GM23338 (cell line): ENCODE results near the gene MFN1. TPM values are rescaled to one million over a fixed set of nuclear protein-coding genes. Genes with fewer than 3 reads are reported as not detected.

Experiments used
- ATAC-seq: fragments of 200-7000 bp; cut with Tn5 transposase; 3 replicates; pipeline ENCODE4 v1.9.1; 2020
- DNase-seq: peaks from one replicate; pipeline ENCODE4 v3.0.0-alpha.2; 2015; ENCODE audit warnings: low spot score
- H2AFZ ChIP-seq: fragments of 200-600 bp; sonication (generic); 2 replicates; pipeline ENCODE4 v1.8.0; 2016; ENCODE audit warnings: antibody characterized with exemption, mild to moderate bottlenecking, moderate library complexity
- H3F3A ChIP-seq: fragments of 200-600 bp; sonication (generic); replicated peaks from 2 replicates; pipeline ENCODE4 v1.8.0; 2017; ENCODE audit warnings: antibody characterized with exemption, mixed run types, low read depth
- H3K27ac ChIP-seq: fragments of 200-600 bp; sonication (generic); 2 replicates; pipeline ENCODE4 v1.6.1; 2016; ENCODE audit warnings: low read depth
- H3K27me3 ChIP-seq: fragments of 200-600 bp; sonication (generic); 2 replicates; pipeline ENCODE4 v1.8.0; 2016; ENCODE audit warnings: mild to moderate bottlenecking, mixed run types, moderate library complexity; ENCODE audit not compliant: insufficient read depth
- H3K36me3 ChIP-seq: fragments of 200-600 bp; sonication (generic); 2 replicates; pipeline ENCODE4 v1.8.0; 2016; ENCODE audit warnings: mild to moderate bottlenecking; ENCODE audit not compliant: insufficient read depth
- H3K4me1 ChIP-seq: fragments of 200-600 bp; sonication (generic); 2 replicates; pipeline ENCODE4 v1.8.0; 2016; ENCODE audit warnings: mild to moderate bottlenecking, moderate library complexity; ENCODE audit not compliant: insufficient read depth
- H3K4me2 ChIP-seq: fragments of 200-600 bp; sonication (generic); 2 replicates; pipeline ENCODE4 v1.7.1; 2017; ENCODE audit warnings: mixed run types
- H3K4me3 ChIP-seq: fragments of 200-600 bp; sonication (generic); 2 replicates; pipeline ENCODE4 v1.6.1; 2016; ENCODE audit warnings: mixed run types
- H3K79me2 ChIP-seq: fragments of 200-600 bp; sonication (generic); replicated peaks from 2 replicates; pipeline ENCODE4 v1.8.0; 2017; ENCODE audit warnings: mild to moderate bottlenecking; ENCODE audit not compliant: insufficient read depth
- H3K9me2 ChIP-seq: fragments of 200-600 bp; sonication (generic); 2 replicates; pipeline ENCODE4 v1.8.0; 2017; ENCODE audit not compliant: insufficient read depth
- H4K20me1 ChIP-seq: fragments of 200-600 bp; sonication (generic); replicated peaks from 2 replicates; pipeline ENCODE4 v1.8.0; 2017; ENCODE audit warnings: mild to moderate bottlenecking; ENCODE audit not compliant: insufficient read depth
- H3K27ac Mint-ChIP-seq: 2 replicates; pipeline ENCODE4 v1.8.0; 2020; ENCODE audit warnings: inconsistent platforms, mild to moderate bottlenecking, moderate library complexity, mixed read lengths
- H3K27me3 Mint-ChIP-seq: 3 replicates; pipeline ENCODE4 v1.8.0; 2022; ENCODE audit warnings: low read depth, mild to moderate bottlenecking, moderate library complexity, mixed read lengths, inconsistent platforms; ENCODE audit not compliant: insufficient read depth, poor library complexity
- H3K36me3 Mint-ChIP-seq: 3 replicates; pipeline ENCODE4 v1.8.0; 2021; ENCODE audit warnings: low read depth, mild to moderate bottlenecking, inconsistent platforms, moderate library complexity, mixed read lengths
- H3K4me1 Mint-ChIP-seq: 3 replicates; pipeline ENCODE4 v1.8.0; 2020; ENCODE audit warnings: mild to moderate bottlenecking, inconsistent platforms, mixed read lengths
- H3K4me3 Mint-ChIP-seq: 3 replicates; pipeline ENCODE4 v1.8.0; 2021; ENCODE audit warnings: moderate library complexity, mild to moderate bottlenecking, inconsistent platforms, mixed read lengths
- H3K9me3 Mint-ChIP-seq: 3 replicates; pipeline ENCODE4 v1.8.0; 2020; ENCODE audit warnings: moderate library complexity, mild to moderate bottlenecking, inconsistent platforms, mixed read lengths
- CREB1 ChIP-seq: fragments of 250-450 bp; sonication (Bioruptor Pico); IDR thresholded peaks from 2 replicates; pipeline ENCODE4 v1.5.0; 2020; ENCODE audit warnings: low read depth, mild to moderate bottlenecking, moderate library complexity
- CTCF ChIP-seq, 2 experiments: fragments of 200-600 bp in 1 of 2; sonication (generic) in 1 of 2; conservative IDR thresholded peaks; 2 replicates each; pipeline versions ENCODE4 v1.5.1 to v1.6.1; 2016 to 2017; ENCODE audit warnings: antibody characterized with exemption in 2 of 2, low read depth in 2 of 2, mild to moderate bottlenecking in 2 of 2, moderate library complexity in 1 of 2
- EZH2 ChIP-seq: fragments of 200-600 bp; sonication (generic); IDR thresholded peaks from one replicate; pipeline ENCODE4 v1.8.0; 2017; ENCODE audit warnings: antibody characterized with exemption, mild to moderate bottlenecking, low read depth; ENCODE audit not compliant: unreplicated experiment
- EZH2phosphoT487 ChIP-seq: fragments of 200-600 bp; sonication (generic); IDR thresholded peaks from one replicate; pipeline ENCODE4 v1.8.1; 2018; ENCODE audit warnings: antibody characterized with exemption; ENCODE audit not compliant: unreplicated experiment
- JUNB ChIP-seq: IDR thresholded peaks from one replicate; pipeline ENCODE4 v1.6.1; 2016; ENCODE audit warnings: antibody characterized with exemption; ENCODE audit not compliant: unreplicated experiment
- NANOG ChIP-seq: IDR thresholded peaks from 2 replicates; pipeline ENCODE4 v1.6.1; 2016; ENCODE audit warnings: antibody characterized with exemption, borderline replicate concordance
- POLR2AphosphoS5 ChIP-seq: IDR thresholded peaks from 2 replicates; pipeline ENCODE4 v1.6.1; 2016; ENCODE audit warnings: antibody characterized with exemption, low read depth
- STAT1 ChIP-seq: IDR thresholded peaks from one replicate; pipeline ENCODE4 v1.6.1; 2016; ENCODE audit warnings: antibody characterized with exemption; ENCODE audit not compliant: unreplicated experiment
- ZNF114 ChIP-seq: fragments of 250-450 bp; sonication (Bioruptor Pico); IDR thresholded peaks from 2 replicates; pipeline ENCODE4 v1.5.0; 2020; ENCODE audit warnings: mild to moderate bottlenecking, moderate library complexity
- ZNF331 ChIP-seq: fragments of 250-450 bp; sonication (Bioruptor Pico); IDR thresholded peaks from 2 replicates; pipeline ENCODE4 v1.5.0; 2020; ENCODE audit warnings: low read depth, mild to moderate bottlenecking, moderate library complexity
- ZNF462 ChIP-seq: fragments of 250-450 bp; sonication (Bioruptor Pico); IDR thresholded peaks from 2 replicates; pipeline ENCODE4 v1.5.0; 2020; ENCODE audit warnings: mild to moderate bottlenecking, moderate library complexity
- polyA plus RNA-seq: library from polyadenylated mRNA; unstranded; fragments of >200 nt; fragmentation: Nextera tagmentation; extraction: Ambion mirVana; gene quantifications from 2 replicates; pipeline ENCODE4 v1.2.1, GENCODE V29; 2016
- total RNA-seq: library from RNA; depleted of rRNA; stranded (reverse); fragments of >200 nt; shearing (Covaris generic); gene quantifications from 2 replicates; pipeline ENCODE4 v1.2.3, GENCODE V29; 2014
- TF ChIP-seq, protein P1 (sequence below): IDR thresholded peaks from one replicate; pipeline ENCODE4 v1.6.1; 2018; ENCODE audit warnings: antibody characterized with exemption; ENCODE audit not compliant: unreplicated experiment
- TF ChIP-seq, protein P2 (sequence below): IDR thresholded peaks from 2 replicates; pipeline ENCODE4 v1.6.1; 2016; ENCODE audit warnings: antibody characterized with exemption

The MFN1 gene
- total and polyA plus RNA-seq, 2 experiments from 2014 or later: 16.1 to 36.2 TPM

DNA sequence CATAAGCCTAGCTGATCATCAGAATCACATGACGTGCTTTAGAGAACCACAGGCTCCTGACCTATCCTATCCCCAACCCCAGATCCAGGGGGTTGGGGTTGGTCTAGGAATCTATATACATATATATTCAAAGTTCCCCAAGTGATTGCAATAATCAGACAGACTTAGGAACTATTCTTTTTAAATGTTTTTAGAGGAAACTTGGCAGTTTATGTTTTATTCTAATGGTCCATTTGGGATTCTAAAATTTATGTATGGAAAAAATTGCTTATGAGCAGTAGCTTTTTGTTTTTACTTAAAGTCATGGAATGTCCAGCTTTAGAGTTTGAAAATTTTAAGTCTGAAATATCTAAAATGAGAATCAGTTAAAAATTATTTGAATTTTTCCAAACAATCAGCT lies 22.1 kb downstream of the MFN1 start:
- Histone ChIP-seq H4K20me1 (no peaks in the 10 kb centered on the region), H3K27me3 (no peaks in the 10 kb centered on the region), H3F3A (no peaks in the 10 kb centered on the region), H2AFZ (no peak overlapping the region), H3K79me2 (no peaks in the 10 kb centered on the region), H3K4me2 (no peak overlapping the region), H3K4me1 (no peaks in the 10 kb centered on the region), H3K4me3 (no peak overlapping the region), H3K27ac (no peak overlapping the region), H3K36me3 (peaks cover 12% of the 10 kb centered on the region; the same call in 1 of the 2 replicates), H3K9me2 (no peaks in the 10 kb centered on the region)
- TF ChIP-seq ZNF462 (CRISPR knock-in tag) (no peak), ZNF331 (no peak), EZH2 (no peak), JUNB (no peak), CREB1 (CRISPR knock-in tag) (no peak), CTCF (conservative IDR thresholded peaks at IDR 0.05; ENCODE audit: low read depth in 2 of 2) (no peak), ZNF114 (CRISPR knock-in tag) (no peak), EZH2phosphoT487 (no peak), STAT1 (no peak), NANOG (no peak), POLR2AphosphoS5 (no peak)
- TF ChIP-seq, protein P1, sequence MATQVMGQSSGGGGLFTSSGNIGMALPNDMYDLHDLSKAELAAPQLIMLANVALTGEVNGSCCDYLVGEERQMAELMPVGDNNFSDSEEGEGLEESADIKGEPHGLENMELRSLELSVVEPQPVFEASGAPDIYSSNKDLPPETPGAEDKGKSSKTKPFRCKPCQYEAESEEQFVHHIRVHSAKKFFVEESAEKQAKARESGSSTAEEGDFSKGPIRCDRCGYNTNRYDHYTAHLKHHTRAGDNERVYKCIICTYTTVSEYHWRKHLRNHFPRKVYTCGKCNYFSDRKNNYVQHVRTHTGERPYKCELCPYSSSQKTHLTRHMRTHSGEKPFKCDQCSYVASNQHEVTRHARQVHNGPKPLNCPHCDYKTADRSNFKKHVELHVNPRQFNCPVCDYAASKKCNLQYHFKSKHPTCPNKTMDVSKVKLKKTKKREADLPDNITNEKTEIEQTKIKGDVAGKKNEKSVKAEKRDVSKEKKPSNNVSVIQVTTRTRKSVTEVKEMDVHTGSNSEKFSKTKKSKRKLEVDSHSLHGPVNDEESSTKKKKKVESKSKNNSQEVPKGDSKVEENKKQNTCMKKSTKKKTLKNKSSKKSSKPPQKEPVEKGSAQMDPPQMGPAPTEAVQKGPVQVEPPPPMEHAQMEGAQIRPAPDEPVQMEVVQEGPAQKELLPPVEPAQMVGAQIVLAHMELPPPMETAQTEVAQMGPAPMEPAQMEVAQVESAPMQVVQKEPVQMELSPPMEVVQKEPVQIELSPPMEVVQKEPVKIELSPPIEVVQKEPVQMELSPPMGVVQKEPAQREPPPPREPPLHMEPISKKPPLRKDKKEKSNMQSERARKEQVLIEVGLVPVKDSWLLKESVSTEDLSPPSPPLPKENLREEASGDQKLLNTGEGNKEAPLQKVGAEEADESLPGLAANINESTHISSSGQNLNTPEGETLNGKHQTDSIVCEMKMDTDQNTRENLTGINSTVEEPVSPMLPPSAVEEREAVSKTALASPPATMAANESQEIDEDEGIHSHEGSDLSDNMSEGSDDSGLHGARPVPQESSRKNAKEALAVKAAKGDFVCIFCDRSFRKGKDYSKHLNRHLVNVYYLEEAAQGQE: no peak
- TF ChIP-seq, protein P2, sequence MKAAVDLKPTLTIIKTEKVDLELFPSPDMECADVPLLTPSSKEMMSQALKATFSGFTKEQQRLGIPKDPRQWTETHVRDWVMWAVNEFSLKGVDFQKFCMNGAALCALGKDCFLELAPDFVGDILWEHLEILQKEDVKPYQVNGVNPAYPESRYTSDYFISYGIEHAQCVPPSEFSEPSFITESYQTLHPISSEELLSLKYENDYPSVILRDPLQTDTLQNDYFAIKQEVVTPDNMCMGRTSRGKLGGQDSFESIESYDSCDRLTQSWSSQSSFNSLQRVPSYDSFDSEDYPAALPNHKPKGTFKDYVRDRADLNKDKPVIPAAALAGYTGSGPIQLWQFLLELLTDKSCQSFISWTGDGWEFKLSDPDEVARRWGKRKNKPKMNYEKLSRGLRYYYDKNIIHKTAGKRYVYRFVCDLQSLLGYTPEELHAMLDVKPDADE: no peak
- Mint-ChIP-seq H3K27ac (no peak overlapping the region), H3K27me3 (no peaks in the 10 kb centered on the region), H3K9me3 (no peaks in the 10 kb centered on the region), H3K4me1 (no peaks in the 10 kb centered on the region), H3K4me3 (no peak overlapping the region), H3K36me3 (peaks cover 11% of the 10 kb centered on the region)
- no peak for DNase-seq
- ATAC-seq: no peak
